ENCODE measurements around the gene DDAH1. TPM values are rescaled to one million over a fixed set of nuclear protein-coding genes. Genes with fewer than 3 reads are reported as not detected.

The DDAH1 gene
- total RNA-seq, 6 experiments from 2014 or later: 54.9 to 94.9 (median 66.2) TPM

DNA sequence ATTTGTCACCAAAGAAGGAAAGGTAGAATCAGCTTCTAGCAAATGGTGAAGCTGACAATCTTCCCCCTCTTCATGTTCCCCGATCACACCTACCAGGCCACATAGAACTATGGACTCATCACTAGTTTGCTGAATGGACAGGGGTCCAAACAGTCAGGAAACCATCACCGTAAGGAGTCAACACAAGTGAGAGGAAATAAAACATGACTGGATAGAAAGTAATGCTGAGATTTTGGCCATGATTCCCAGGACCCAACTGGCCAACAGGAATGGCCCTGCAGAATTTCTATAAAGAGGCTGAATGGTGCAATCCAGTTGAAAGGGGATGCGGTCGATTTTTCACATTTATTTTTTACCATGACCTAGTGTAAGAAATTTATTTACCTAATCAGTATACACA is 10.7 kb downstream of the DDAH1 start:
- no peak overlapping the region for H3K4me3 ChIP-seq
- no peaks in the 10 kb centered on the region for H3K36me3 ChIP-seq
- H3K27ac ChIP-seq: peak overlapping the region in 2 of 3 donors; percentile 3 to 26
- ATAC-seq (no peak), DNase-seq (no peak)
- no peaks in the 10 kb centered on the region for H3K27me3 ChIP-seq
- TF ChIP-seq, protein P1, sequence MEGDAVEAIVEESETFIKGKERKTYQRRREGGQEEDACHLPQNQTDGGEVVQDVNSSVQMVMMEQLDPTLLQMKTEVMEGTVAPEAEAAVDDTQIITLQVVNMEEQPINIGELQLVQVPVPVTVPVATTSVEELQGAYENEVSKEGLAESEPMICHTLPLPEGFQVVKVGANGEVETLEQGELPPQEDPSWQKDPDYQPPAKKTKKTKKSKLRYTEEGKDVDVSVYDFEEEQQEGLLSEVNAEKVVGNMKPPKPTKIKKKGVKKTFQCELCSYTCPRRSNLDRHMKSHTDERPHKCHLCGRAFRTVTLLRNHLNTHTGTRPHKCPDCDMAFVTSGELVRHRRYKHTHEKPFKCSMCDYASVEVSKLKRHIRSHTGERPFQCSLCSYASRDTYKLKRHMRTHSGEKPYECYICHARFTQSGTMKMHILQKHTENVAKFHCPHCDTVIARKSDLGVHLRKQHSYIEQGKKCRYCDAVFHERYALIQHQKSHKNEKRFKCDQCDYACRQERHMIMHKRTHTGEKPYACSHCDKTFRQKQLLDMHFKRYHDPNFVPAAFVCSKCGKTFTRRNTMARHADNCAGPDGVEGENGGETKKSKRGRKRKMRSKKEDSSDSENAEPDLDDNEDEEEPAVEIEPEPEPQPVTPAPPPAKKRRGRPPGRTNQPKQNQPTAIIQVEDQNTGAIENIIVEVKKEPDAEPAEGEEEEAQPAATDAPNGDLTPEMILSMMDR (IDR thresholded peaks at IDR 0.05): no peak
- no peak for TF ChIP-seq POLR2A (IDR thresholded peaks at IDR 0.05)
- intact Hi-C loops (cut with DNase I): no loop called here
- H3K4me1 ChIP-seq: peaks cover 0 to 49% (median 12%) of the 10 kb centered on the region in 4 donors
- 71% methylated on average over 4 of the region's 4 CpGs for WGBS (ENCODE audit: insufficient coverage, low coverage, low lambda C conversion rate, missing lambda C conversion rate)
- no peaks in the 10 kb centered on the region for H3K9me3 ChIP-seq

DNA sequence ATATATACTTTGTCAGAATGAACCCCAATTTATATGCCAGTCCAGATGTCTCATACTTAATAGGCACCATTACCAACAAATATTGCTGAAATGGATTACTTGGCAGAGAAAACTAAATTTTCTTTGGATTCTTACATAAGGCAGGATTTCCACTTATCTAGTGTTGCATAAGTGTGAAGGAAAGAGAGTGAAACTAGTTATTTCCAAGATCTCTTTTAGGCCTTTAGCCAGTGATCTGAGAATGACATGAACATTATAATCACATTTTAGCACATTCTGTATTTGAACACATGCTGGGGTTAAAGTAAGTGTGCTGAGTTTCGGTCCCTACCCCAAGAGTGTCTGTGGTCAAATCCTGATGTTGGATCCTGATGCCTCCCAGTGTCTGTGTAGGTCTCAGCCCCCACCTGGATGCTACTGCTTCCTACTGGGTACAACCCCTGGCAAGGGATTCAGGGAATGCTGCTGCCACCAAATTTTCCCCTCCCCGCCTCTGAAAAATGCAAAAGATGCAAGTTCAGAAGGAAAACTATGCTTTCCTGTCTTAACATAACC is 11.2 kb downstream of the DDAH1 start:
- ATAC-seq (peak in 3 of 4 donors; percentile 28 to 64 (median 35)), DNase-seq (no peak)
- no peaks in the 10 kb centered on the region for H3K9me3 ChIP-seq
- H3K27ac ChIP-seq: peak overlapping the region; percentile 3 to 26 (median 11)
- intact Hi-C loops (cut with DNase I): no loop called here
- no peak for TF ChIP-seq POLR2A (IDR thresholded peaks at IDR 0.05)
- TF ChIP-seq, protein P1 (IDR thresholded peaks at IDR 0.05): no peak
- no peaks in the 10 kb centered on the region for H3K36me3 ChIP-seq
- H3K4me3 ChIP-seq: no peak overlapping the region
- H3K4me1 ChIP-seq: peaks cover 0 to 50% (median 11%) of the 10 kb centered on the region in 4 donors
- H3K27me3 ChIP-seq: no peaks in the 10 kb centered on the region
- 54% methylated on average over 2 of the region's 2 CpGs for WGBS (ENCODE audit: insufficient coverage, low coverage, low lambda C conversion rate, missing lambda C conversion rate)

DNA sequence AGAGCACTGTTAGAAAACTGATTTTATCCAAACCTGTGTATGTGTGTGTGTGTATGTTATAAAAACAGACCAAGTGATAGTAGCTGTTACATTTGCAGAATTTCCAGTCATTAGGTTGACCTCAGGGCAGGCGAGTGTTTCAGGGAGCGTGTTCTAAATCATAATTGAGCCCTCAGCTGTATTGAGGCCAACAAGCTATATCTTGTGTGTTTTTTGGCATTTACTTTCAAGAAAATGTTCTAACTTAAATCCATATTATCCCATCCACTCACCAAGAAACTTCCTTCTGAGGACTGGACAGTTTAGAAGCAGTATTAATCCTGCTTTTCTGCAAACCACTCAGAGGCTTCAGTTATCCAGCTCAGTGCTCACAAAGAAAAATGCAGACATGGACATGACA is 12.0 kb downstream of the DDAH1 start:
- WGBS (ENCODE audit: insufficient coverage, low coverage, low lambda C conversion rate, missing lambda C conversion rate): 9% methylated on average over 2 of the region's 2 CpGs
- H3K27ac ChIP-seq: peak overlapping the region; percentile 5 to 26 (median 11)
- no peaks in the 10 kb centered on the region for H3K9me3 ChIP-seq
- TF ChIP-seq, protein P1 (IDR thresholded peaks at IDR 0.05): no peak
- no peak for TF ChIP-seq POLR2A (IDR thresholded peaks at IDR 0.05)
- no peaks in the 10 kb centered on the region for H3K27me3 ChIP-seq
- H3K4me1 ChIP-seq: peaks cover 0 to 56% (median 12%) of the 10 kb centered on the region in 4 donors
- intact Hi-C loops (cut with DNase I): no loop called here
- no peaks in the 10 kb centered on the region for H3K36me3 ChIP-seq
- no peak overlapping the region for H3K4me3 ChIP-seq
- DNase-seq (no peak), ATAC-seq (peak; percentile 26 to 53 (median 46))

DNA sequence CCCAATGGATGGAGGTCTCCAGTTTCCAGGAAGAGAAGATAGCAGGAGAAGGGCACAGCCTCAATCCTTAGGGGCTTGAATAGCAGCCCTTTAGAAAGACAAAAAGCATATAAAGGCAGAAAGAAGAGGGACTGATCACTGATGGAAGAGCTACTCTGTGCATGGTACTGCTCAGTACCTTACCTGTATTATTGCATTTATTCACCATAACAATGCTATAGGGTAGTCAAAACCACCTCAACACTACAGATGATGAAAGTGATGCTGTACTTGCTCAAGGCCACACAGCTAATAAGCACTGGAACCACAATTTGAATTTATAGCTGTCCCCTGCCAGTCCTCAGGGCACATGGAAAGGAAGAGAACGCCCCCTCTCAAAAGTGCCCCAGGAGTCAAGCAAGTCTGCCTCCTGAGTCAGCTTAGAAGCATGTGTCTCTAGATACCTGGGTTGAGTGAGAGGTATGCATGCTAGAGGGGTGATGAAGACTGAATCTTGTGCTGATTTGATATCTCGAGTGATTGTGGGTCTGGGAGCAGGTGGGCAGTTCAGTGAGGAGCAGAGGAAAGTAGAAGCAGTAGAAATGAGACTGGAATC is 13.6 kb downstream of the DDAH1 start:
- Histone ChIP-seq H3K4me1 (peaks cover 0 to 72% (median 17%) of the 10 kb centered on the region in 4 donors), H3K4me3 (no peak overlapping the region), H3K9me3 (no peaks in the 10 kb centered on the region), H3K27me3 (no peaks in the 10 kb centered on the region), H3K27ac (no peak overlapping the region), H3K36me3 (no peaks in the 10 kb centered on the region)
- ATAC-seq (no peak), DNase-seq (no peak)
- WGBS (ENCODE audit: insufficient coverage, low coverage, low lambda C conversion rate, missing lambda C conversion rate): 85% methylated on average over 2 of the region's 2 CpGs
- intact Hi-C loops (cut with DNase I): no loop called here
- TF ChIP-seq, protein P1 (IDR thresholded peaks at IDR 0.05): no peak
- TF ChIP-seq POLR2A (IDR thresholded peaks at IDR 0.05): no peak
